Measurements from ENCODE around the gene ADGRB3.

DNA sequence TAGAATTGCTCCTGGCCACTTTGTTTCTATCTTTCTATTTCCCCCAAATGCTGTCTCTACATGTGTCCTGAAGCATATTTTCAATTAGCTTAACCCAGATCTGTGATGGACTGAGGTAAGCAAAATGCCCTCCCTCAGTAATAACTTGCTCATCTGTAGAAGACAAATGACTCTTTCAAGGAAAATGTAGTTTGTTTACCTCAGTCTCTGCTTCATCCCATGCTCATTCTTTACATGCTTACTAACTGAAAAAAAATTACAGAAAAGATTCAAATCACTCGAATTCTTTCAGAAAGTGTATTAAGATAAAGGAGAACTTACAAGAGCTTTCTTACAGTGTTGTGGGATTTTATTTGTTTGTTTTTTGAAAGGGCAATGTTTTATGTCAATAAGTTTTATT lies 630.6 kb downstream of the ADGRB3 start:
- TF ChIP-seq POLR2AphosphoS5 (IDR thresholded peaks at IDR 0.05) (no peak), CTCF (IDR thresholded peaks at IDR 0.05) (no peak), POLR2A (IDR thresholded peaks at IDR 0.05) (no peak), EP300 (IDR thresholded peaks at IDR 0.05) (no peak)

All from sigmoid colon (tissue), 4 donors.